ENCODE measurements around the gene IFI27L1. TPM values are rescaled to one million over a fixed set of nuclear protein-coding genes. Genes with fewer than 3 reads are reported as not detected.
A peak's percentile ranks its signal among the peaks of the same experiment; 100 is the strongest.

IFI27L1 gene
- total RNA-seq, 1 donor from 2014 or later: 14.0 TPM

- no peak for DNase-seq
Measured at GRCh38 chr14:94138251-94138650, 57.1 kb downstream of the IFI27L1 start.

GRCh38 chr14:94139006-94139405, 57.9 kb downstream of the IFI27L1 start:
- no peak for DNase-seq

GRCh38 chr14:94139421-94139820, 58.3 kb downstream of the IFI27L1 start:
- no peak for DNase-seq

GRCh38 chr14:94142247-94142646, 61.1 kb downstream of the IFI27L1 start:
- no peak for DNase-seq

- no peak for DNase-seq
Measured at GRCh38 chr14:94142836-94143235, 61.7 kb downstream of the IFI27L1 start.

- peak; percentile 41 for DNase-seq
Measured at GRCh38 chr14:94143239-94143638, 62.1 kb downstream of the IFI27L1 start.

- DNase-seq: no peak
Measured at GRCh38 chr14:94143711-94144110, 62.6 kb downstream of the IFI27L1 start.

- DNase-seq: no peak
Measured at GRCh38 chr14:94144765-94145164, 63.7 kb downstream of the IFI27L1 start.

GRCh38 chr14:94145902-94146527, 64.9 kb downstream of the IFI27L1 start:
- peak; percentile 15 for DNase-seq

Other genes with a start within 250 kb of the IFI27L1 start
- not detected in 2 replicates for gene FAM181A, start 154.0 kb upstream of the IFI27L1 start, total RNA-seq
- gene ASB2, start 104.7 kb upstream of the IFI27L1 start, total RNA-seq: 0.05 TPM in 1 of 2 replicates, not detected in the other
- not detected in 2 replicates for gene CCDC197, start 84.0 kb upstream of the IFI27L1 start, total RNA-seq
- 0.68 and 0.84 TPM in 2 replicates for gene OTUB2, start 55.0 kb upstream of the IFI27L1 start, total RNA-seq
- gene DDX24, start 108 bp upstream of the IFI27L1 start, total RNA-seq: 108 and 135 TPM in 2 replicates
- gene IFI27, start 29.4 kb downstream of the IFI27L1 start, total RNA-seq: 75.5 and 375 TPM in 2 replicates
- 4.0 and 10.2 TPM in 2 replicates for gene IFI27L2, start 48.3 kb downstream of the IFI27L1 start, total RNA-seq
- gene PPP4R4, start 93.0 kb downstream of the IFI27L1 start, total RNA-seq: not detected in 2 replicates
- not detected in 2 replicates for gene SERPINA10, start 212.0 kb downstream of the IFI27L1 start, total RNA-seq
- not detected in 2 replicates for gene SERPINA6, start 242.0 kb downstream of the IFI27L1 start, total RNA-seq